ENCODE results near the gene AIFM2. TPM values are rescaled to one million over a fixed set of nuclear protein-coding genes. Genes with fewer than 3 reads are reported as not detected.

AIFM2 gene
- total and polyA plus RNA-seq, 10 of the 15 experiments (the other 5 are each of a cell fraction or from before 2014, with no cell fraction given), result 4.5 to 30.8 (median 15.6) TPM

DNA sequence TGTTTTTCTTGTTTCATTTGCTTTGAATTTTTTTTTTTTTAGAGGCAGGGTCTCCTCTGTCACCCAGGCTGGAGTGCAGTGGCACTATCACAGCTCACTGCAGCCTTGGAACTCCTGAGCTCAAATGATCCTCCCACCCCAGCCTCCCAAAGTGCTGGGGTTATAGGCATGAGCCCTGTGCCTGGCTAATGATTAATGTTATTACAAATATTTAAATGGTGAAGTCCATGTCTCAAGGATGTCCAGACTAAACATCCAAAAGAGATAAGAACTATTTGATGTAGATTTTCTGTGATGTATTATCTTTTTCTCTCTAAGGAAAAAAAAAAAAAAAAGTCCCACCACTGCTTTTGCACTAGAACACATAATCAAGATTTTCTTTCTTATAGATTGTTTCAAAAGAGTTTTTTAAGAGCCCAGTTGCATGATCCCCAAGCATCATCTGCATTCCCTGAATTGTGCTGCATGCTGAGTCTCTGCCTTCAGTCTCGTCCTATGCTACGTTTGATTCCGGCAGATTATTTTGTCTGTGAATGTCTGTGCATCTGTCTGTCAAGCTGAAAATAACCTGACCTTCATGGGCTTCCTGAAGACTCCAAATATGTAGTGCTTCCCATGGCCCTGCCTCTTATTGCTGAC is 46.5 kb downstream of the AIFM2 start:
- FAIRE-seq (no peak), DNase-seq (ENCODE audit: low read depth, low spot score) (no peak), ATAC-seq (no peak)
- Histone ChIP-seq H3K9me3 (replicated peaks; ENCODE audit: control insufficient read depth, insufficient read depth, low read length) (no peaks in the 10 kb centered on the region), H3K4me2 (ENCODE audit: control insufficient read depth, insufficient read depth) (no peak overlapping the region), H3K79me2 (ENCODE audit: control insufficient read depth, insufficient read depth, low read length) (no peaks in the 10 kb centered on the region), H3K9ac (ENCODE audit: control insufficient read depth, insufficient read depth, low read length) (no peak overlapping the region), H3K27me3 (replicated peaks in 1 of 2; ENCODE audit: control insufficient read depth in 2 of 2, insufficient read depth in 2 of 2, low read length in 1 of 2) (no peaks in the 10 kb centered on the region), H3K4me1 (ENCODE audit: control insufficient read depth, insufficient read depth, low read length) (no peaks in the 10 kb centered on the region), H4K20me1 (ENCODE audit: control insufficient read depth, insufficient read depth) (no peaks in the 10 kb centered on the region), H3K4me3 (no peak overlapping the region), H3K27ac (ENCODE audit: control insufficient read depth, insufficient read depth) (no peak overlapping the region), H3K36me3 (ENCODE audit: control insufficient read depth in 2 of 2, insufficient read depth in 2 of 2, low read length in 1 of 2) (no peaks in the 10 kb centered on the region), H2AFZ (ENCODE audit: control insufficient read depth, low read depth, low read length) (no peak overlapping the region)
- in situ Hi-C loops (cut with MboI), result no loop called here
- ChIA-PET SMC1A (ENCODE audit: uncharacterized antibody, unreplicated experiment) (interaction anchor here (1.4 to 2.1 kb wide), 3 partner anchors 8 to 60 kb away, joined by 3 to 6 read pairs (median 6); partner anchors contain the start of gene TYSND1), RAD21 (ENCODE audit: unreplicated experiment) (interaction anchor here (1.1 kb wide), 1 partner anchor 60 kb away, joined by 5 read pairs; the partner anchor contains the start of gene TYSND1), CTCF (interaction anchor here (0.7 to 2.7 kb wide), 7 partner anchors 8 to 113 kb away, joined by 3 to 15 read pairs (median 3); partner anchors contain the start of gene TYSND1), POLR2A (interaction anchor here (0.9 to 1.0 kb wide), 2 partner anchors 14 to 23 kb away, joined by 3 read pairs; no protein-coding TSS in a partner anchor)
- intact Hi-C loops (cut with micrococcal nuclease; ENCODE audit: unreplicated experiment), result no loop called here
- no TSS peak for BruUV-seq (replicated peaks)
- TF ChIP-seq ZNF217 (IDR thresholded peaks at IDR 0.05), result no peak
- TF ChIP-seq KAT2A (conservative IDR thresholded peaks at IDR 0.05; ENCODE audit: control insufficient read depth, low read depth, low read length), result no peak
- TF ChIP-seq, protein P1, sequence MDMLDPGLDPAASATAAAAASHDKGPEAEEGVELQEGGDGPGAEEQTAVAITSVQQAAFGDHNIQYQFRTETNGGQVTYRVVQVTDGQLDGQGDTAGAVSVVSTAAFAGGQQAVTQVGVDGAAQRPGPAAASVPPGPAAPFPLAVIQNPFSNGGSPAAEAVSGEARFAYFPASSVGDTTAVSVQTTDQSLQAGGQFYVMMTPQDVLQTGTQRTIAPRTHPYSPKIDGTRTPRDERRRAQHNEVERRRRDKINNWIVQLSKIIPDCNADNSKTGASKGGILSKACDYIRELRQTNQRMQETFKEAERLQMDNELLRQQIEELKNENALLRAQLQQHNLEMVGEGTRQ (IDR thresholded peaks at IDR 0.05; ENCODE audit: borderline replicate concordance, low read depth, low read length), result no peak
- no peak for TF ChIP-seq FOXK2 (IDR thresholded peaks at IDR 0.05)
- no peak for TF ChIP-seq ZNF622 (IDR thresholded peaks at IDR 0.05)
- TF ChIP-seq HCFC1 (IDR thresholded peaks at IDR 0.05; ENCODE audit: low read length), result no peak
- TF ChIP-seq, protein P2, sequence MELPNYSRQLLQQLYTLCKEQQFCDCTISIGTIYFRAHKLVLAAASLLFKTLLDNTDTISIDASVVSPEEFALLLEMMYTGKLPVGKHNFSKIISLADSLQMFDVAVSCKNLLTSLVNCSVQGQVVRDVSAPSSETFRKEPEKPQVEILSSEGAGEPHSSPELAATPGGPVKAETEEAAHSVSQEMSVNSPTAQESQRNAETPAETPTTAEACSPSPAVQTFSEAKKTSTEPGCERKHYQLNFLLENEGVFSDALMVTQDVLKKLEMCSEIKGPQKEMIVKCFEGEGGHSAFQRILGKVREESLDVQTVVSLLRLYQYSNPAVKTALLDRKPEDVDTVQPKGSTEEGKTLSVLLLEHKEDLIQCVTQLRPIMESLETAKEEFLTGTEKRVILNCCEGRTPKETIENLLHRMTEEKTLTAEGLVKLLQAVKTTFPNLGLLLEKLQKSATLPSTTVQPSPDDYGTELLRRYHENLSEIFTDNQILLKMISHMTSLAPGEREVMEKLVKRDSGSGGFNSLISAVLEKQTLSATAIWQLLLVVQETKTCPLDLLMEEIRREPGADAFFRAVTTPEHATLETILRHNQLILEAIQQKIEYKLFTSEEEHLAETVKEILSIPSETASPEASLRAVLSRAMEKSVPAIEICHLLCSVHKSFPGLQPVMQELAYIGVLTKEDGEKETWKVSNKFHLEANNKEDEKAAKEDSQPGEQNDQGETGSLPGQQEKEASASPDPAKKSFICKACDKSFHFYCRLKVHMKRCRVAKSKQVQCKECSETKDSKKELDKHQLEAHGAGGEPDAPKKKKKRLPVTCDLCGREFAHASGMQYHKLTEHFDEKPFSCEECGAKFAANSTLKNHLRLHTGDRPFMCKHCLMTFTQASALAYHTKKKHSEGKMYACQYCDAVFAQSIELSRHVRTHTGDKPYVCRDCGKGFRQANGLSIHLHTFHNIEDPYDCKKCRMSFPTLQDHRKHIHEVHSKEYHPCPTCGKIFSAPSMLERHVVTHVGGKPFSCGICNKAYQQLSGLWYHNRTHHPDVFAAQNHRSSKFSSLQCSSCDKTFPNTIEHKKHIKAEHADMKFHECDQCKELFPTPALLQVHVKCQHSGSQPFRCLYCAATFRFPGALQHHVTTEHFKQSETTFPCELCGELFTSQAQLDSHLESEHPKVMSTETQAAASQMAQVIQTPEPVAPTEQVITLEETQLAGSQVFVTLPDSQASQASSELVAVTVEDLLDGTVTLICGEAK (IDR thresholded peaks at IDR 0.05; ENCODE audit: borderline replicate concordance), result no peak
- no peak for TF ChIP-seq CREM (IDR thresholded peaks at IDR 0.05; ENCODE audit: low read depth)
- TF ChIP-seq PML (IDR thresholded peaks at IDR 0.05; ENCODE audit: low read length), result no peak
- no peak for TF ChIP-seq BACH1 (IDR thresholded peaks at IDR 0.05; ENCODE audit: borderline replicate concordance)
- TF ChIP-seq GATAD2B (conservative IDR thresholded peaks at IDR 0.05; ENCODE audit: low read depth), result no peak
- TF ChIP-seq FOXM1 (IDR thresholded peaks at IDR 0.05; ENCODE audit: low read depth, low read length), result no peak
- TF ChIP-seq ESRRA (IDR thresholded peaks at IDR 0.05; ENCODE audit: low read length), result no peak
- no peak for TF ChIP-seq NR2F1 (conservative IDR thresholded peaks at IDR 0.05)
- TF ChIP-seq SMC3 (IDR thresholded peaks at IDR 0.05; ENCODE audit: borderline replicate concordance, low read length), result no peak
- no peak for TF ChIP-seq SREBF2 (IDR thresholded peaks at IDR 0.05; ENCODE audit: low read length)
- 33% methylated on average over 3 of the region's 3 CpGs for WGBS (ENCODE audit: insufficient coverage, insufficient replicate concordance, low lambda C conversion rate, missing lambda C conversion rate)

All from GM12878 (cell line).